Measurements from ENCODE around the gene CIC.

CIC gene

GRCh38 chr19:42290136-42290522, 21.1 kb downstream of the CIC start:
- TF ChIP-seq Cebpa-rat (IDR thresholded peaks at IDR 0.05), result no peak
- Histone ChIP-seq H3K4me2 (peak overlapping the region in 10 of 11 experiments; percentile 23 to 85 (median 59); a peak in 17 of 22 replicates), H3K9ac (peak overlapping the region in 7 of 11 experiments; percentile 26 to 49 (median 43); a peak in 11 of 22 replicates), H3K36me3 (peaks cover 77 to 84% (median 82%) of the 10 kb centered on the region in 11 experiments), H3K27me3 (no peaks in the 10 kb centered on the region), H3K4me1 (peaks cover 55 to 66% (median 64%) of the 10 kb centered on the region in 10 experiments), H3K27ac (peak overlapping the region in 3 of 11 experiments; percentile 18 to 29 (median 18); a peak in 3 of 22 replicates), H4K20me1 (peaks cover 61 to 98% (median 90%) of the 10 kb centered on the region in 11 experiments), H3K9me3 (replicated peaks in 1 of 11) (no peaks in the 10 kb centered on the region), H3K4me3 (no peak overlapping the region)

DNA sequence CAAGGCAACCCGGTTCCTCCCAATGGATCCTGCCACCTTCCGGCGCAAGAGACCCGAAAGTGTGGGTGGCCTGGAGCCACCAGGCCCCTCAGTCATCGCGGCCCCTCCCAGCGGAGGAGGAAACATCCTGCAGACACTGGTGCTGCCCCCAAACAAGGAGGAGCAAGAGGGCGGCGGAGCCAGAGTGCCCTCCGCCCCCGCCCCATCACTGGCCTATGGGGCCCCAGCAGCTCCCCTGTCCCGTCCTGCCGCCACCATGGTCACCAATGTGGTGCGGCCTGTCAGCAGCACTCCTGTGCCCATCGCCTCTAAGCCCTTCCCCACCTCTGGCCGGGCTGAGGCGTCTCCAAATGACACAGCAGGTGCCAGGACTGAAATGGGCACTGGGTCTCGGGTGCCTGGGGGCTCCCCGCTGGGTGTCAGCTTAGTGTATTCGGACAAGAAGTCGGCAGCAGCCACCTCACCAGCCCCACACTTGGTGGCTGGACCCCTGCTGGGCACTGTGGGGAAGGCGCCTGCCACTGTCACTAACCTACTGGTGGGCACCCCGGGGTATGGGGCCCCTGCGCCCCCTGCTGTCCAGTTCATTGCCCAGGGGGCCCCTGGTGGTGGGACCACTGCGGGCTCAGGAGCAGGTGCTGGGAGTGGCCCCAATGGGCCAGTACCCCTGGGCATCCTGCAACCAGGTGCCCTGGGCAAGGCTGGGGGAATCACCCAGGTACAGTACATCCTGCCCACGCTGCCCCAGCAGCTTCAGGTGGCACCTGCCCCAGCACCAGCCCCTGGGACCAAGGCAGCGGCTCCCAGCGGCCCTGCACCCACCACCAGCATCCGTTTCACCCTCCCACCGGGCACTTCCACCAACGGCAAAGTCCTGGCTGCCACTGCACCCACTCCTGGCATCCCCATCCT, 21.7 kb downstream of the CIC start:
- H3K4me2 ChIP-seq, result peak overlapping the region; percentile 23 to 85 (median 57); a peak in 18 of 22 replicates
- H3K9me3 ChIP-seq (replicated peaks in 1 of 11), result no peaks in the 10 kb centered on the region
- peak overlapping the region in 1 of 10 experiments; percentile 40; a peak in 2 of 20 replicates for H3K4me3 ChIP-seq
- peak overlapping the region in 3 of 11 experiments; percentile 18 to 29 (median 18); a peak in 3 of 22 replicates for H3K27ac ChIP-seq
- peak overlapping the region in 9 of 11 experiments; percentile 9 to 49 (median 32); a peak in 12 of 22 replicates for H3K9ac ChIP-seq
- peaks cover 55 to 98% (median 84%) of the 10 kb centered on the region in 11 experiments for H4K20me1 ChIP-seq
- H3K27me3 ChIP-seq, result no peaks in the 10 kb centered on the region
- no peak for TF ChIP-seq Cebpa-rat (IDR thresholded peaks at IDR 0.05)
- H3K4me1 ChIP-seq, result peaks cover 48 to 60% (median 57%) of the 10 kb centered on the region in 10 experiments
- peaks cover 78 to 91% (median 88%) of the 10 kb centered on the region in 11 experiments for H3K36me3 ChIP-seq

GRCh38 chr19:42291435-42291810, 22.4 kb downstream of the CIC start:
- Histone ChIP-seq H4K20me1 (peaks cover 48 to 98% (median 84%) of the 10 kb centered on the region in 11 experiments), H3K4me1 (peaks cover 42 to 53% (median 51%) of the 10 kb centered on the region in 10 experiments; a peak in 19 of 20 replicates), H3K36me3 (peaks cover 80 to 97% (median 90%) of the 10 kb centered on the region in 11 experiments), H3K4me2 (peak overlapping the region in 9 of 11 experiments; percentile 31 to 85 (median 61); a peak in 18 of 22 replicates), H3K27me3 (no peaks in the 10 kb centered on the region), H3K4me3 (peak overlapping the region in 1 of 10 experiments; percentile 40; a peak in 1 of 20 replicates), H3K27ac (no peak overlapping the region), H3K9ac (peak overlapping the region in 7 of 11 experiments; percentile 9 to 45 (median 20); a peak in 3 of 22 replicates), H3K9me3 (replicated peaks in 1 of 11) (no peaks in the 10 kb centered on the region)
- no peak for TF ChIP-seq Cebpa-rat (IDR thresholded peaks at IDR 0.05)

GRCh38 chr19:42292042-42292960, 23.2 kb downstream of the CIC start:
- Histone ChIP-seq H3K9me3 (replicated peaks in 1 of 11) (no peaks in the 10 kb centered on the region), H4K20me1 (peaks cover 39 to 97% (median 79%) of the 10 kb centered on the region in 11 experiments), H3K9ac (0 out of 22 replicates have a peak overlapping the region, but pooled peaks of 2 of the 11 experiments have one; percentile 32 to 45), H3K27me3 (no peaks in the 10 kb centered on the region), H3K4me2 (no peak overlapping the region; a peak in 1 of 22 replicates), H3K36me3 (peaks cover 82 to 98% (median 92%) of the 10 kb centered on the region in 11 experiments), H3K27ac (no peak overlapping the region), H3K4me3 (no peak overlapping the region), H3K4me1 (peaks cover 34 to 45% (median 42%) of the 10 kb centered on the region in 10 experiments; a peak in 19 of 20 replicates)
- no peak for TF ChIP-seq Cebpa-rat (IDR thresholded peaks at IDR 0.05)

- Histone ChIP-seq H4K20me1 (peaks cover 33 to 90% (median 72%) of the 10 kb centered on the region in 11 experiments), H3K4me3 (no peak overlapping the region), H3K4me1 (peaks cover 28 to 38% (median 36%) of the 10 kb centered on the region in 10 experiments; a peak in 19 of 20 replicates), H3K36me3 (peaks cover 75 to 94% (median 85%) of the 10 kb centered on the region in 11 experiments), H3K4me2 (no peak overlapping the region), H3K27ac (no peak overlapping the region), H3K9ac (no peak overlapping the region), H3K27me3 (no peaks in the 10 kb centered on the region), H3K9me3 (replicated peaks in 1 of 11) (no peaks in the 10 kb centered on the region)
- no peak for TF ChIP-seq Cebpa-rat (IDR thresholded peaks at IDR 0.05)
Observed at GRCh38 chr19:42292963-42293362, 23.9 kb downstream of the CIC start.

- Histone ChIP-seq H3K9ac (no peak overlapping the region), H4K20me1 (peaks cover 31 to 85% (median 67%) of the 10 kb centered on the region in 11 experiments), H3K4me1 (peaks cover 22 to 32% (median 30%) of the 10 kb centered on the region in 10 experiments; a peak in 19 of 20 replicates), H3K27me3 (no peaks in the 10 kb centered on the region), H3K36me3 (peaks cover 70 to 94% (median 83%) of the 10 kb centered on the region in 11 experiments), H3K4me3 (no peak overlapping the region), H3K9me3 (replicated peaks in 1 of 11) (no peaks in the 10 kb centered on the region), H3K4me2 (no peak overlapping the region), H3K27ac (no peak overlapping the region)
- no peak for TF ChIP-seq Cebpa-rat (IDR thresholded peaks at IDR 0.05)
Observed at GRCh38 chr19:42293540-42293939, 24.5 kb downstream of the CIC start.

DNA sequence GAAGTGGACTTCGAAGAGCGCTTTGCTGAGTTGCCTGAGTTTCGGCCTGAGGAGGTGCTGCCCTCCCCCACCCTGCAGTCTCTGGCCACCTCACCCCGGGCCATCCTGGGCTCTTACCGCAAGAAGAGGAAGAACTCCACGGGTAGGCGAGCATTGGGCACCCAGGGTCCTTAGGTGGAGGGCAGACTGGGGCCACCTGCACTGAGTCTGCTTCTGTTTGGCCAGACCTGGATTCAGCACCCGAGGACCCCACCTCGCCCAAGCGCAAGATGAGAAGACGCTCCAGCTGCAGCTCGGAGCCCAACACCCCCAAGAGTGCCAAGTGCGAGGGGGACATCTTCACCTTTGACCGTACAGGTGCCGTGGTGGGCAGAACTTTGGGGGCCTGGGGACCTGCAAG, 24.9 kb downstream of the CIC start:
- H3K36me3 ChIP-seq, result peaks cover 65 to 91% (median 79%) of the 10 kb centered on the region in 11 experiments
- no peak for TF ChIP-seq Cebpa-rat (IDR thresholded peaks at IDR 0.05)
- no peak overlapping the region for H3K4me2 ChIP-seq
- H3K27ac ChIP-seq, result no peak overlapping the region
- H4K20me1 ChIP-seq, result peaks cover 27 to 81% (median 63%) of the 10 kb centered on the region in 11 experiments; a peak in 21 of 22 replicates
- H3K9ac ChIP-seq, result no peak overlapping the region
- H3K4me1 ChIP-seq, result peaks cover 18 to 28% (median 26%) of the 10 kb centered on the region in 10 experiments; a peak in 19 of 20 replicates
- no peaks in the 10 kb centered on the region for H3K27me3 ChIP-seq
- H3K9me3 ChIP-seq (replicated peaks in 1 of 11), result no peaks in the 10 kb centered on the region
- no peak overlapping the region for H3K4me3 ChIP-seq

GRCh38 chr19:42294471-42295137, 25.6 kb downstream of the CIC start:
- H3K27ac ChIP-seq, result no peak overlapping the region
- H3K9ac ChIP-seq, result no peak overlapping the region
- no peak overlapping the region for H3K4me3 ChIP-seq
- H3K27me3 ChIP-seq, result no peaks in the 10 kb centered on the region
- no peak for TF ChIP-seq Cebpa-rat (IDR thresholded peaks at IDR 0.05)
- no peaks in the 10 kb centered on the region for H3K9me3 ChIP-seq (replicated peaks in 1 of 11)
- H3K4me2 ChIP-seq, result no peak overlapping the region
- peaks cover 59 to 90% (median 73%) of the 10 kb centered on the region in 11 experiments for H3K36me3 ChIP-seq
- H3K4me1 ChIP-seq, result peaks cover 11 to 23% (median 20%) of the 10 kb centered on the region in 10 experiments; a peak in 19 of 20 replicates
- peaks cover 21 to 75% (median 56%) of the 10 kb centered on the region in 11 experiments; a peak in 21 of 22 replicates for H4K20me1 ChIP-seq
